HG02885 (cell line): ENCODE measurements around the gene KIAA1586.
"Not testable (repeated sequence)": the region's sequence is repeated elsewhere in the genome, so short reads cannot be mapped to it uniquely, and the experiment has no call there.

Source experiments
- ATAC-seq: cut with Tn5 transposase; IDR thresholded peaks from one replicate; pipeline ENCODE4 v1.9.1; 2021; ENCODE audit warnings: mild to moderate bottlenecking; ENCODE audit not compliant: unreplicated experiment, poor library complexity

KIAA1586 gene

GRCh38 chr6:57046332-57047256, at the start of gene KIAA1586:
KIAA1586 (plus strand) TSS chr6:57046693; CDS start chr6:57046756, 63 bp downstream.
- peak; percentile 96 for ATAC-seq

- ATAC-seq = no peak
Observed at GRCh38 chr6:56999049-56999448, 47.4 kb upstream of the KIAA1586 start.

GRCh38 chr6:56999748-57000147, 46.7 kb upstream of the KIAA1586 start:
- ATAC-seq = not testable (repeated sequence)

- ATAC-seq = no peak
Observed at GRCh38 chr6:57002197-57002596, 44.3 kb upstream of the KIAA1586 start.

- ATAC-seq = no peak
Observed at GRCh38 chr6:57004292-57004691, 42.2 kb upstream of the KIAA1586 start.

- no peak for ATAC-seq
Observed at GRCh38 chr6:57006101-57006500, 40.4 kb upstream of the KIAA1586 start.

GRCh38 chr6:57008069-57008468, 38.4 kb upstream of the KIAA1586 start:
- ATAC-seq = not testable (repeated sequence)

GRCh38 chr6:57013521-57013926, 33.0 kb upstream of the KIAA1586 start:
- no peak for ATAC-seq

GRCh38 chr6:57017069-57017468, 29.4 kb upstream of the KIAA1586 start:
- no peak for ATAC-seq

- ATAC-seq = no peak
Observed at GRCh38 chr6:57017841-57018240, 28.7 kb upstream of the KIAA1586 start.

GRCh38 chr6:57019434-57019833, 27.1 kb upstream of the KIAA1586 start:
- ATAC-seq = no peak

- peak; percentile 80 for ATAC-seq
Observed at GRCh38 chr6:57021086-57021720, 25.3 kb upstream of the KIAA1586 start.

- ATAC-seq = no peak
Observed at GRCh38 chr6:57024321-57024720, 22.2 kb upstream of the KIAA1586 start.

GRCh38 chr6:57024775-57025174, 21.7 kb upstream of the KIAA1586 start:
- no peak for ATAC-seq

GRCh38 chr6:57026001-57026400, 20.5 kb upstream of the KIAA1586 start:
- no peak for ATAC-seq

- ATAC-seq = no peak
Observed at GRCh38 chr6:57027301-57027700, 19.2 kb upstream of the KIAA1586 start.

GRCh38 chr6:57029213-57029612, 17.3 kb upstream of the KIAA1586 start:
- no peak for ATAC-seq

GRCh38 chr6:57033228-57033627, 13.3 kb upstream of the KIAA1586 start:
- no peak for ATAC-seq

GRCh38 chr6:57035549-57035948, 10.9 kb upstream of the KIAA1586 start:
- no peak for ATAC-seq

- no peak for ATAC-seq
Observed at GRCh38 chr6:57038906-57039305, 7.6 kb upstream of the KIAA1586 start.

GRCh38 chr6:57040011-57040410, 6.5 kb upstream of the KIAA1586 start:
- ATAC-seq = no peak
